ENCODE data around the gene CDHR3. TPM values are rescaled to one million over a fixed set of nuclear protein-coding genes. Genes with fewer than 3 reads are reported as not detected.
"Not testable (repeated sequence)": the region's sequence is repeated elsewhere in the genome, so short reads cannot be mapped to it uniquely, and the experiment has no call there.

The CDHR3 gene
- total RNA-seq, 2 experiments from 2014 or later, result 0.38 TPM; not detected in 1

GRCh38 chr7:106001196-106001595 lies 38.1 kb downstream of the CDHR3 start:
- Mint-ChIP-seq H3K4me1 (no peaks in the 10 kb centered on the region), H3K27ac (no peak overlapping the region), H3K27me3 (no peaks in the 10 kb centered on the region), H3K9me3 (peaks cover 6% of the 10 kb centered on the region), H3K4me3 (no peak overlapping the region), H3K36me3 (peaks cover 6% of the 10 kb centered on the region)
- DNase-seq, result no peak

- Mint-ChIP-seq H3K9me3 (peaks cover 7% of the 10 kb centered on the region), H3K4me1 (no peaks in the 10 kb centered on the region), H3K27ac (no peak overlapping the region), H3K27me3 (no peaks in the 10 kb centered on the region), H3K4me3 (no peak overlapping the region), H3K36me3 (peaks cover 6% of the 10 kb centered on the region)
- DNase-seq, result no peak
These were observed 38.8 kb downstream of the CDHR3 start for GRCh38 chr7:106001886-106002285.

- peaks cover 20% of the 10 kb centered on the region for H3K9me3 Mint-ChIP-seq
- no peak overlapping the region for H3K4me3 Mint-ChIP-seq
- DNase-seq, result no peak
- H3K27ac Mint-ChIP-seq, result no peak overlapping the region
- H3K27me3 Mint-ChIP-seq, result no peaks in the 10 kb centered on the region
- no peaks in the 10 kb centered on the region for H3K4me1 Mint-ChIP-seq
- peaks cover 9% of the 10 kb centered on the region for H3K36me3 Mint-ChIP-seq
These were observed 40.5 kb downstream of the CDHR3 start for GRCh38 chr7:106003525-106004064.

GRCh38 chr7:106006906-106007305 lies 43.8 kb downstream of the CDHR3 start:
- Mint-ChIP-seq H3K9me3 (peaks cover 22% of the 10 kb centered on the region), H3K36me3 (peaks cover 9% of the 10 kb centered on the region), H3K4me1 (peaks cover 9% of the 10 kb centered on the region), H3K4me3 (no peak overlapping the region), H3K27me3 (no peaks in the 10 kb centered on the region), H3K27ac (no peak overlapping the region)
- DNase-seq, result no peak

GRCh38 chr7:106007796-106008195 lies 44.7 kb downstream of the CDHR3 start:
- H3K27ac Mint-ChIP-seq, DNase-seq, H3K36me3 Mint-ChIP-seq, H3K27me3 Mint-ChIP-seq, H3K4me3 Mint-ChIP-seq: not testable (repeated sequence)
- H3K9me3 Mint-ChIP-seq, result peaks cover 22% of the 10 kb centered on the region
- H3K4me1 Mint-ChIP-seq, result peaks cover 18% of the 10 kb centered on the region

- no peak overlapping the region for H3K27ac Mint-ChIP-seq
- H3K27me3 Mint-ChIP-seq, result no peaks in the 10 kb centered on the region
- peaks cover 9% of the 10 kb centered on the region for H3K36me3 Mint-ChIP-seq
- peaks cover 22% of the 10 kb centered on the region for H3K9me3 Mint-ChIP-seq
- no peak overlapping the region for H3K4me3 Mint-ChIP-seq
- DNase-seq, result peak; percentile 78
- H3K4me1 Mint-ChIP-seq, result peaks cover 20% of the 10 kb centered on the region
These were observed 46.6 kb downstream of the CDHR3 start for GRCh38 chr7:106009503-106010226.

- Mint-ChIP-seq H3K9me3 (peaks cover 22% of the 10 kb centered on the region), H3K27ac (no peak overlapping the region), H3K36me3 (peaks cover 9% of the 10 kb centered on the region), H3K4me3 (no peak overlapping the region), H3K27me3 (no peaks in the 10 kb centered on the region), H3K4me1 (peaks cover 25% of the 10 kb centered on the region)
- no peak for DNase-seq
These were observed 47.3 kb downstream of the CDHR3 start for GRCh38 chr7:106010331-106010730.

- H3K36me3 Mint-ChIP-seq, result peaks cover 7% of the 10 kb centered on the region
- H3K27me3 Mint-ChIP-seq, result no peaks in the 10 kb centered on the region
- H3K4me1 Mint-ChIP-seq, result peaks cover 29% of the 10 kb centered on the region
- peaks cover 19% of the 10 kb centered on the region for H3K9me3 Mint-ChIP-seq
- H3K27ac Mint-ChIP-seq, result no peak overlapping the region
- no peak for DNase-seq
- no peak overlapping the region for H3K4me3 Mint-ChIP-seq
These were observed 47.8 kb downstream of the CDHR3 start for GRCh38 chr7:106010866-106011265.

GRCh38 chr7:106012184-106012583 lies 49.1 kb downstream of the CDHR3 start:
- Mint-ChIP-seq H3K36me3 (peaks cover 3% of the 10 kb centered on the region), H3K27me3 (no peaks in the 10 kb centered on the region), H3K9me3 (peaks cover 15% of the 10 kb centered on the region), H3K4me3 (no peak overlapping the region), H3K4me1 (peaks cover 32% of the 10 kb centered on the region), H3K27ac (no peak overlapping the region)
- no peak for DNase-seq

GRCh38 chr7:106012935-106013439 lies 49.9 kb downstream of the CDHR3 start:
- Mint-ChIP-seq H3K27me3 (no peaks in the 10 kb centered on the region), H3K36me3 (no peaks in the 10 kb centered on the region), H3K4me1 (peaks cover 32% of the 10 kb centered on the region), H3K4me3 (no peak overlapping the region), H3K27ac (no peak overlapping the region), H3K9me3 (peaks cover 8% of the 10 kb centered on the region)
- DNase-seq, result no peak

- H3K36me3 Mint-ChIP-seq, result no peaks in the 10 kb centered on the region
- no peak for DNase-seq
- H3K27me3 Mint-ChIP-seq, result no peaks in the 10 kb centered on the region
- H3K4me1 Mint-ChIP-seq, result peaks cover 34% of the 10 kb centered on the region
- H3K27ac Mint-ChIP-seq, result no peak overlapping the region
- H3K9me3 Mint-ChIP-seq, result no peaks in the 10 kb centered on the region
- no peak overlapping the region for H3K4me3 Mint-ChIP-seq
These were observed 52.5 kb downstream of the CDHR3 start for GRCh38 chr7:106015381-106016218.

- Mint-ChIP-seq H3K4me3 (no peak overlapping the region), H3K27ac (no peak overlapping the region), H3K27me3 (no peaks in the 10 kb centered on the region), H3K9me3 (no peaks in the 10 kb centered on the region), H3K36me3 (no peaks in the 10 kb centered on the region), H3K4me1 (peaks cover 41% of the 10 kb centered on the region)
- DNase-seq, result no peak
These were observed 53.3 kb downstream of the CDHR3 start for GRCh38 chr7:106016331-106016730.

- no peak overlapping the region for H3K27ac Mint-ChIP-seq
- no peaks in the 10 kb centered on the region for H3K27me3 Mint-ChIP-seq
- peaks cover 45% of the 10 kb centered on the region for H3K4me1 Mint-ChIP-seq
- no peak overlapping the region for H3K4me3 Mint-ChIP-seq
- no peak for DNase-seq
- H3K9me3 Mint-ChIP-seq, result no peaks in the 10 kb centered on the region
- H3K36me3 Mint-ChIP-seq, result no peaks in the 10 kb centered on the region
These were observed 54.6 kb downstream of the CDHR3 start for GRCh38 chr7:106017657-106018056.

- Mint-ChIP-seq H3K4me1 (peaks cover 55% of the 10 kb centered on the region), H3K4me3 (no peak overlapping the region), H3K27ac (no peak overlapping the region), H3K27me3 (no peaks in the 10 kb centered on the region), H3K9me3 (no peaks in the 10 kb centered on the region), H3K36me3 (no peaks in the 10 kb centered on the region)
- DNase-seq, result no peak
These were observed 55.8 kb downstream of the CDHR3 start for GRCh38 chr7:106018566-106019469.

Measured in activated naive CD8-positive, alpha-beta T cell treated with anti-CD3 and anti-CD28 coated beads for 36 hours (primary cell).